Middle frontal gyrus (tissue), 1 donor: ENCODE data around the gene DPYSL3.
A peak's percentile ranks its signal among the peaks of the same experiment; 100 is the strongest.

Source experiments
- DNase-seq: peaks from one replicate; pipeline ENCODE4 v3.0.0-alpha.2; 2015; ENCODE audit warnings: low spot score; ENCODE audit errors: extremely low spot score

The DPYSL3 gene

DNA sequence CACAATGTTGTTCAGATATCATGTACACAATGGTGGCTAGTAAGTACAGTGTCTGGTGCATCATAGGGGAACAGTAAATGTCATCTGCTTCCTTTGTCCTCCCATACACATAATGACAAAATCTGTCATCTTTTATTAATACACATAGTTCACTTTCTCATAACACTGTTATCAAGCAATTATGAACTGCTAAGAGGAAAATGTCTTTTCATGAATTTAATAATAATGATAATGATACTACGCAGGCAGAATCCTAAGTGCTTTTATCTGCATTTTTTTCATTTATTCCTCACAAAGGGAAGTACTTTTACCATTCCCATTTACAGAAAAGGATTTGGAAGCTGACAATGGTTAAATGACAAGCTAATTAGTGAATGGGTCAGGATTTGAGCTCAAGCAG lies 35.7 kb downstream of the DPYSL3 start:
- no peak for DNase-seq

DNA sequence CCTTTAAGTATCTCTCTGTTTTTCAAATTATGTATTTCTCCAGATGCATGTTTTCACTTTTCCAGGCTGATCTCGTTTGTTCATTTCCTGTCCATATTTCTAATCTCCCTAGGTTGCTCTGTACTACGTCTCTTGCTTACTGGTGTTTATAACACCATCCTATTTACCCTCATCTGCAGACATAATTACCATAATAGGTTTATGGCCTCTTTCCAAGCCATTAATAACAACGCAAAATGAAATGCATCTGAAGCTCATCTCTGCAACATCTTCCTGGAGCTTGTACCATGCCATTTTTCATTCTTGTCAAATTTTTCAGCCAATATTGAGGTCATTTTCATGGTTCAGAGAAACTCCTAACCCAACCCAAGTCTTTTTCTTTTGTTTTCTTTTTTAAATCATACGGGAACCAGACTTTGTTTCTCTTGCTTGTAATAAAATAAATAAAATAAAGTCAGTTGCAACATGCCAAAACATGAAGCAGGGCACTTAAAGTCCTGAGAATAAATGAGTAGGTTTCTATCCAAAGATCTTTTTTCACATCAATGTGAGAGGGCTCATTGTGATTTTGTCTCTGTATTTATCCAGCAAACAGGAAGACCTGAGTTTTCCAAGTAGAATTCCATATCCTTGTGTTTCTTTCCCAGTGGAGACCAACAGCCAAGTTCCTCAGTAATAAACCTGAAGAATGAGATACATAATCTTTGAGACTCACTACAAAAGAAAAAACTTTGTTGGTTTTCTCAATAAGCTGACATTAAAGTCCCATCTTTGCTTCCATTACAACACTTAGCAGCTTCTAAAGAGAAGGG lies 37.0 kb downstream of the DPYSL3 start:
- no peak for DNase-seq

DNA sequence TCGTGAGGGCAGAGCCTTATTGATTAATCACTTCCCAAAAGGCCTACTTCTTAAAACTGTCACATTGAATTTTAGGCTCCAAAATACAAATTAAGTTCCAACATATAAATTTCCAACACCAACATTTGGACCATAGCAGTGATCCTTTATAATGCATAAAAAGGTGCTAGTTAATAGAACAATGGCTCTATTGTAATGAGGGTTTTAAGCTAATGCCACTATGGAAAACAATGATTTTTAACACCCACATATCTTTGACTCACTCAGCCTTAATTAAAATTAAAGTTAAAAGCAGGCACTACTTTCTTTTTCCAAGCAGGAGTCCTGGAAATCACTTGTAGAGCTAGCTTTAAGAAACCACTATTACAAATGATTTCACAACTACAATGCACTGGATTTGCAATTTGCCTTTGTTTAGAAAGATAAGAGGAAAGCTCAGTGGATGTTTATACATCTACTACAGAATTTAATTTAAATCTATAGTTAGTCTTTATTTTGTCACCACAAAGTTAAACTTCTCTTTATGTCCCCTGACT lies 41.8 kb downstream of the DPYSL3 start:
- DNase-seq: no peak

DNA sequence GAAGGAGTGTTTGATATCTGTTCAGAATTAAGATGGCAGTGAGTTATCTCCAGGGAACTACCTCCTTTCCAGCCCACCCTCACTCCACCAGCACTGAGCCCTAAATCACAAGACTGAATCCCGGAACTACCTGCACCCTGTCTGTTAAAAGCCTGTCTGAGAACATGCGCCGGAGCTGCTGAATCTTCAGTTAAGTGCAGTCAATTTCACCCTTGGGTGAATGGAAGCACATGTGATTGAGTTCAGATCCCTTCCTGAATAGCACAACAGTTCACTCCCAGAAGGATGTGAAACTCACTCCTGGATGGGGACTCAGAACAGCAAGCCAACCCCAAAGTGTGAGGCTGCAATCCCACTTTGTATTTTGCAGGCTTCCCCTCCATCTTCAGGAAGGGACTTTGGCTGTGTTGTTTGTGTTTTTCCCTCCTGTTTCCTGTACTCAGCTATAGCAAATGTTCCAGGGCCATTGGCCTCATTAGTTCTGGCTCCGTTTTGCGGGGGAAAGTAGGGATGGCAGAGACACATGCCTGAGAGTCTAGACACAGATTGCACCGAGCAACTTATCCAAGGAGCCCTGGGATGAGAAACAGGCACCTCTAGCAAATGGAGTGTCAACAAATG lies 43.4 kb downstream of the DPYSL3 start:
- no peak for DNase-seq

DNA sequence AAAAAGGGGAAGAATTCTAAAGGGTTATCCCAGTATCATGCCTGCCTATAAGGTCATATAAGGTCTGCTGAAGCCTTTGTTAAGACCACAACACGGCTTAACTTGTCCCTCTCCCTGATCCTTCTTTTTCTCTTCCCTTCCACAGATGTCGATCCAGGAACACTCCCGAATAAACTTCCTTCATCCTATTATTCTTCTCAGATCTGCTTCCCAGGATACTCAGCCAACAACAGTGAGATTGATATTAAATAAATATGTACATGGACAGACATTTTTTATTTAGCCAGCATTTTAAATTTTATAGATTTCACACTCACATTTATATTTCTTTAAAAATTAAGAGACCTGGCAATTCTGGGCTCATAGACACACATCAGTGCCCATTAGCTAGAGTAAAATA lies 44.1 kb downstream of the DPYSL3 start:
- DNase-seq: no peak

DNA sequence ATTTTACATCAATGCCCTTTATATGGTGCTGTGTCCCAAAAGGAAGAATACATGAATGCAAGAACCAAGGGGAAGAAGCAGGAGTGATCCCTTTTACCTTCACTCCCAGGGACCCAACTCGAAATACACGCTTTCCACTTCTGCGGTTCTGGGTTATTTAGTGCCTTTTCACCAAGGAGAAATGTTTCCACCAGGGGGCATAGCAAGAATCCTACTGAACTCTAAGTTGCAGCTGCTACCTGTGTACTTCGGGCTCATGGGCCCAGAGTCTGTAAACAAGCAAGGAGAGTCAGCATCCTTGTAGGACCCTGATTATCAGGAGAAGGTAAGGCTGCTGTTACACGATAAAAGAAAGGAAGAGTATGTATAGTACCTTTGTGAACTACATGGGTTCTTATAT lies 45.7 kb downstream of the DPYSL3 start:
- no peak for DNase-seq

DNA sequence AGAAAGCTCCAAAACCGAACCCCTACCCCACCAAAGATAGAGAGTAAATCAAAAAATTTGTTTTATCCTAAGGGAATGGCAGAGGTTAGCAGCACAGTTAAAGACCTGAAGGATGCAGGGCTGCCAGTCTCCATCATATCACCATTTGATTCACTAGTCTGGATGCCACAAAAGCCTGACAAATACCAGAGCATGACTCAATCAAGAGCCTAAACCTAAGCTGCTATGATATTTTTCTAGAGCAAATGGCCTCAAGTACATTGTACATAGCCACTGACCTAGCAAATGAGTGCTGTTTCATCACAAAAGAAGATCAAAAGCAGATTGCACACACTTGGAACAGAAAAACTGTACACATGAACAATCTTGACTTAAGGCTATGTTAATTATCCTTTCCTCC lies 48.0 kb downstream of the DPYSL3 start:
- no peak for DNase-seq

DNA sequence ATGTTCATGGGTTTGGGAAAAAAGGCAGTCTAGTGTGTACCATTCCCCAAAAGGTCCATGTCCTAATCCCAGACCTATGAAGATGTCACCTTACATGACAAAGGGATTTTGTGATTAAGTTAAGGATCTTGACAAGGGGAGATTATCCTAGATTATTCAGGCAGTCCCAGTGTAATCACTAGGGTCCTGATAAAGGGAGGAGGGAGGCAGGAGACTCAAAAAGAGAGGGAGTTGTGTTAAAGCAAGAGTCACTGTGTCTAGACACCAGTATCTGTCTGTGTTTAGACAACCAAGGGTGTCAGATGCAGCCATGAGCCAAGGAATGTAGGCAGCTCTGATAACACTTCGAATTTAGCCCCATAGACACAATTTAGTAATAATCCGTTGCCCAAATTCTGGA lies 49.5 kb downstream of the DPYSL3 start:
- no peak for DNase-seq

DNA sequence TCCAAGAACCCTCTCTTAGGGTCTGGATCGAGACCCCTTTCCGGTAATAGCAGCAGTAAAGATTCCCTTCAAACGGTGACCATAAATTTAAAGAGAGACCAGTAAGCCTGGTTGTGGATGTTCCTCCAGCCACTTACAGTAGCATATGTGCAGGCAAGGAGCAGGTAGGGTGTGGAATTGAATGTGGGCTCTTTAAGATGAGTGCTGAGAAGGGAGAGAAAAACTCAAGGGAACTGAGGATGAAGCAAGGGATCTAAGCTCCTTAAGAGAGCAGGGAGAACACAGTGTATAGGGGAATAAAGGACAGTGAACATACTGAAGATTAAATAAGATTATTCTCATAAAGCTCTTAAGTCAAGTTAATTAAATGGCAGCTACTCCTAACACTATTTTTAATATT lies 51.3 kb downstream of the DPYSL3 start:
- DNase-seq: no peak

DNA sequence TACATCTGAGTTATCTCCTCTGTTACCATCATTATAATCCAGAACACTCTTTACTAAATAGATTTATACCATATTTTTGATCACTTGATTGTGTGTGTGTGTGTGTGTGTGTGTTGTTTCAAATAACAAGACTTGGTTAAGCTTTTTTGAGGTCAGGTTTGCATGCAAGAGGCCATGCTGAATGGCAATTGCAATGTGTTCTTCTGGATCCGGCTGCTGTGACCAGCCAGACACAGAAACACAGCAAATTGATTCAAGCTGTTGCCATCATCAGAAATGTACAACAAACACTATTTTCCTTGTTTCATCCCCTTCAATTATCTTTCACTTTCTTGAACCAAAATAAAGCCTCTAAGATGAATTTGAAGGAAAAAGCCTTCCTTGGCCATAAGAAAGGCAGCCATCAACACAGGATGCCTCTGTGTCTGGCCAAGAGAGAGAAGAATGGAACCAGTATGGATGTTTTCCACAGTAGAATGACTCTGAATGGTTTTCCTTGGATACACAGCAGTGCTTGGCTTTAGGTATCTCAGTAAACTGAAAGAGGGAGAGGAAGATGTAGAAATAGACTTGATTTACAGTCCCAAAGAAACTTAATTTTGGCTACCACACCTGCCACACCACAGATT lies 53.9 kb downstream of the DPYSL3 start:
- no peak for DNase-seq

DNA sequence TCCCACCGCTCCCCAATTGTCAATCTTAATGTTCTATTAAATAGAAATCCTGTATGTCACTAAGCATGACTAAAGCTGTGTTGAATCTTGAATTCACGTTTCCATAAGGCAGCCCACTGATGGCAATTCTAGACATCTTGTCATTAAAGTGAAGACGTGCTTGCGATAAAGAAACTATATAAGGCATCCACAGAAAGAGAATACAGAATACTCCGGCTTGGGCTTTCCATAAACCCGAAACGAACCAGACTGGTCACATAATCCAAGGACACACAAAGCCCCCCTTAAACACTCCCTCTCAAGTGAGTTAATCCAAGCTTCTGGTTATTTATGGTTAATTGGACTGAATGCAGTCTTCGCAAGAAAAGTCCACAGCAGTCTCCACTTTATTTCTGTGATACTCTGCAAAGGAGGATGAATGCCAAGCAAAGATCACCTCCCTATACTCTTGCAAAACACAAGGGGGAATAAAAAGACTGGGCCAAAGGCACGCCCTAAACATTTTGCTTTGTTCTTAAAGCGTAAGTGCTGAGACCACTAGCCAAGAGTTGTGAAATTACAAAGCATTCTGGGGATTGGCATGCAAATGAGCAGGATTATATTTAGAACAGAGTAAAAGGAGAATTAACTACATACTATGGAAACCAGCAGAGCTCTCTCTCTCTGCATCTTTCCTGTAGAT lies 54.7 kb downstream of the DPYSL3 start:
- DNase-seq: no peak

DNA sequence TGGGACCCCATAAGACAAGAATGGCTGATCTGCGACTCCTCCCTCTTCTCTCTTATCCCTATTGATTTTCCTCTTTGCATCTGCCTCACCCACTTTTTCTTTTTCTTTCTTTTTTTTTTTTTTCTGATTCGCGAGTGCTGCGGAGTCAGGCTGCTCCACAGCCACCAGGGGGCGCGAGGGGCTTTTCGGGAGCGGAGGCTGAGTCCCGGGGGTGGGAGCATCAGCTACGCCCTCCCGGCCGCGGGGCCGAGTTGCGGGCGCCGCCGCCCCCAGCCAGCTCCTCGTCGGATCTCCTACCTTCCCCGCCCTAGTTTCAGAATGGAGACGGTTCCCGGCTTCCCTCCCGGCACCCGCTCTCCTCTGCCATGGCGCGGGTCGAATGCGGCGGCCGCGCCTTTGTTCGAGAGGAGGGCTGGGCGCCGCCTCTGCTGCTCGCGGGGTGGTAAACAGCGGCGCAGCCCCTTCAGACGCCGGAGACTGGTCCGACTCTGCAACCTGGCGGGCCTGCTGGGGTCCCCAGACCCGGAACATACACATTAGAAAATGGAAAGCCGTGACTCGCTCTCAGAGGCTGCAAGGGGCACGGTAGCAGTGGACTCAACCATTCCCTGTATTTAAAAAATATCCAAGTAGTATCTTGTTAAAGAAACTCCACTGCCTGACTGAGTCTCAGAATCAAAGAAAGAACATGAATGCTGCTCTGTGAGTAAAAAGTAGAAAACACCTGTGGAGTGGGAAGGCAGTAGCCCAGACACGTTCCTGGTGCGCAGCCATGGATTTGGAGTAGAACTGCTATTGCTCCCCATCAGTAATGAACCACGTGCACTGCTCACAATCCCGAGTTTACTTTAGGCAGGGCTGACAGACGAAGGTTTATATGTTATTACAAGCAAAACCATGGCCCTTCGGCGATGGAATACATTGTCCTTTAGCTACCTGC lies 55.7 kb downstream of the DPYSL3 start:
- peak; percentile 62 for DNase-seq

DNA sequence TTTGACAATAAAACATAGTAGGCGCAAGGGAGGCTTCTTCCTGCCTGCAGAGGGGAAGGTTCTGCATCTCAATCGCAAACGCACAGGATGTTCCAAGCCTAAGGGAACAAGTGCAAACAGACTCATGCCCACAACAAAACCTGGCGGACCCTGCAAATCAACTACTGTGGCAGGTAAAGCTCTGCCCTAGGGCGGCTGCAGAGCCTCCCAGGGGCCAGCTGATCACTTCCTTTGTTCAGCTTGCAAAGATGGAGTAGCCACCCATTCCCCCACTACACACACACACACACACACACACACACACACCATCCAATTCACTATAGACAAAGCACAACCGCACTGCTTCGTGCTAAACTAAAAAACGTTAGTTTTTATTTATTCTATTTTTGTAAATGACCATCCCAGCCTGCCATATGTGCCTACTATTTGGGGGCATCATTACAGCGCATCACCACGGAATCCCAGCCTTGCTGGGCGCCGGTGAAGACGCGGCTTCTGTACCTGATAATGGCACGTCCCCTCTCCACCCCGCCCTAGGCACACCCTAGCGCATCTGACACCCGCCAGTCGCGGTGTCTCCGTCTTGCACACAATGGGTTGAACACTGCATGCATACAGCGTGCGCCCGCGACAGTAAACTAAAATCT lies 57.6 kb downstream of the DPYSL3 start:
- DNase-seq: no peak

DNA sequence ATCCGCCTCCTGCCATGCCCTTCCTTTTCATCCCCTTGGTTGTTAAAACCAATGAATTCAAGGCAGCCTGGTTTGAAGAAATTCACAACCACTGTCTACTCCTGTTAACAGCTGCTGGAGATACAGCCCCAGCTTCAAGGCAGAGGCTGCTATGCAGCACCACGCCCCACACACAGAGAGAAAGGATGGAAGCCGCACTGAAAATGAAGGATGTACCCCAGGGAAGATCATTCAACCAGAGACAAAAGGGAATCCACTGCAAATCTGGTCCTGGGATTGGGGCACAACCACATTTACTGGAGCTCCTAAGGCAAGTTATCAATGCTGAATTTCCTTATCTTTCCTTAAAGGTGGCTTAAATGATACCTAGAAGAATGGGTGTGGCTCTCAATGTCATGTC lies 58.7 kb downstream of the DPYSL3 start:
- DNase-seq: no peak

DNA sequence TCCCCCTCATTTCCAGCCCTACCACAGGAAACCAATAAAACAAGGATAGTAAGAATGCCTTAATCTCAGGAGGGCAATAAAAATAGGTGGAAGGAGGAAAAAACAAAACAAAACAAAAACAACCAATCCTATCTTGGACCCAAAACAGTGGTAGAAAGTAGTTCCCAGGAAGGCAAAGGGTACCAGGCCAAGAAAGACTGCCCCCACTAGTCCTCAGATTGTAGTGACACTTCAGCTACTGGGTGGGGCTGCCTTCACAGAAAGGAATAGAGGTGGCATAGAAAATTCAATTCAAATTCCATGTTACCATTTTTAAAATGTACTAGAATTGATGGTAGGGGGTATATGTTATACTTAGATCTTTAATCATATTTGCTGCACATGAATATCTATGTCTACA lies 59.3 kb downstream of the DPYSL3 start:
- no peak for DNase-seq

DNA sequence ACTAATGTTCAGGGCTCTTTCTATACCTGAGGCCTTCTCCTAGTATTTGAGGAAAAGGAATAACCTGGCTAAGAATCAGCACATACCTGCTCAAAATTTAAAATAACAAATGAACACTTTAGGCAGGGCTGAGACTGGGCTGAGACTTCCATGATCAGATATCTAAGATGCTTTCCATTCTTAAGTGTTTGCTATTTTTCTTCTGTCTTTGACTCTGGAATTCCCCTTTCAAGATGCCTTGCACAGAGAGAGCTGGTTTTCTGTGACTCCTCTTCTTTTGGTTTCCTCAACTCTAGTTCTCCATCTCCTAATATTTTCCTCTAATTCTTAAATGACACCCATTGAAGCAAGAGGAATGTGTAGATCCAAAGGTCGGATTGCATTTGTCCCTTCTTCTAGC lies 61.1 kb downstream of the DPYSL3 start:
- no peak for DNase-seq

DNA sequence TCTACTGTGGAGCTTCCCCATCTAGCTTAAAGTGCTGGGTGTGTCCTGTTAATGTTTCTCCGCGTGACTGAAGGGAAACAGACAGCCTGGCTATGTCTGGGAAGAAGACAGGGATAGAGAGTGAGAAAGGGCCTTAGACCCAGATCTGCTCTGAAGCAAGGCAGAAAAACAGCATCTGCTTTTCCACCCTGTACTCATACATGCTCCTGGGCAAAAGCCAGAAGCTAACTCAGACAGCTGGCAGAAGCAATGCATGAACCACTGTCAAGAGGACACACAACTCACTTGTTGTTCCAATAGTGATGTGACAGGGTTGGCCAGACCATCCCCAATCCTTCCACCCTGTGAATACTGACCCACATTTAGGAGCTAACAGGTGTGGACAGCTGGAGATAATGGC lies 63.3 kb downstream of the DPYSL3 start:
- DNase-seq: no peak

DNA sequence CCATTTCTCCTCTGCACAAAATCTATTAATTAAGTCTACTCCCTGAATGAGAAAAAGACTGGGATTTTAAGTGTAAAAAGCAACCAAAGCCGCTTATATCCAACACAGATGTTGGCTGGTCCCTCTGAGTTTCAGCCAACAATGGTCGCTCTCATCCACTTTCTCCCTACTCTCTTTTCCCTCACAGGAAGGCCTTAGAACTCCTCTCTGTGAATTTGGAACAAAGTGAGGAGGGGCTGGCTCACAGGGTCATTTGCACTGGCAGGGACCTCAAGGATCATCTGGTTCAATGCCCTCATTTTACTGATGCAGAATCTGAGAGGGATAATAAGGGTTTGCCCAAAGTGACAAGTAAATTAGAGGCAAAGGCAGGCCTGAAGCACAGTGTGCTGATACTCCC lies 64.0 kb downstream of the DPYSL3 start:
- no peak for DNase-seq

DNA sequence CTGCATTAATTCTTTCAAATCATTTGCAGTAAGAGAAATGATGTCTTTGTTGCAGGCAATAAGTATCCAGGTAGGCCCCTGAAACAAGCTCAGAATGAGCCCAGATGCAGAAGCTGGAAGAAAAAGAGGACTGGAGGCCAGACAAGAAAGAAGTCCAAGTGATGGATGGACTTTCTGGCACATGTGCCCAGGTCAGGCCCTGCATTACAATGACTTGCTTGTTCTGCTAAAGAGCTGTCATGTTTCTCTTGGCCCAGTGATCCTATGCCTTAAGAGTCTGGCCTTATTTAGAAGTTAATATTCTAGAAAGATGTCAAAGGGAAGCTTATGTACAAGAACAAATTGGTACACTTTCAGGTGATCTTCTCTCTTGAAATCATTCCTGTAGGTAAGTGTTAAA lies 64.8 kb downstream of the DPYSL3 start:
- DNase-seq: no peak

DNA sequence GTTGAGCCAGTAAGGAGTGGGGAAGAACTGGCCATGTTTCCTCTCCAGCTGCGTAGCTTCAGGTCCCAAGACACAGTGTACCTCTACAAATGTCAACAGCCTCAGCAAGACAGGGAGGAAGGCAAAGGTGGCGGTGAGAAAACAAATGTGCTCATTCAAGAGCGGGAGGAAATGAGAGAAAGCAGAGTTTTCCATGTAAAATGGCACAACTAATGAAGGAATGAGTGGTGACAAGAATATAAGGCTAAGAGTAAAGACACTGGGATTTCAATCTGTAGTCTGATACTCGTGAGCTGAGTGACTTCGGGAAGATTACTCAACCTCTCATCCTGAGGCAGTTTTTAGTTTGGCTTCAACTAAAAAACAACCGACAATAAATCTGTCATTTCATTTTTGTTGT lies 67.6 kb downstream of the DPYSL3 start:
- no peak for DNase-seq
